ENCODE measurements around the gene TENM4. TPM values are rescaled to one million over a fixed set of nuclear protein-coding genes. Genes with fewer than 3 reads are reported as not detected.

Gene TENM4
- total and polyA plus RNA-seq, 4 experiments from 2014 or later, result 0.25 to 0.28 TPM; not detected in 2

GRCh38 chr11:79186669-79187068 is 254.2 kb downstream of the TENM4 start:
- intact Hi-C loops (cut with micrococcal nuclease), result no loop called here

GRCh38 chr11:79185351-79185750 is 255.5 kb downstream of the TENM4 start:
- Histone ChIP-seq H3K27me3 (ENCODE audit: insufficient read depth, low read length) (no peaks in the 10 kb centered on the region), H3K4me1 (ENCODE audit: insufficient read depth, low read length) (no peaks in the 10 kb centered on the region), H3K36me3 (ENCODE audit: insufficient read depth, low read length) (no peaks in the 10 kb centered on the region), H3K27ac (ENCODE audit: low read depth, low read length) (no peak overlapping the region), H3K9me3 (ENCODE audit: control insufficient read depth in 1 of 2, low read length in 2 of 2) (no peaks in the 10 kb centered on the region), H3K4me3 (ENCODE audit: low read length in 2 of 2) (no peak overlapping the region)
- intact Hi-C loops (cut with micrococcal nuclease), result no loop called here
- H3K27me3 Mint-ChIP-seq, result no peaks in the 10 kb centered on the region
- H3K4me1 Mint-ChIP-seq, result no peaks in the 10 kb centered on the region
- POLR2A ChIA-PET (ENCODE audit: partially characterized antibody), result no interaction called here
- H3K27ac Mint-ChIP-seq, result no peak overlapping the region
- DNase-seq, result no peak
- CTCF ChIA-PET (ENCODE audit: partially characterized antibody), result no interaction called here
- H3K36me3 Mint-ChIP-seq, result no peaks in the 10 kb centered on the region
- no peak overlapping the region for H3K4me3 Mint-ChIP-seq
- peaks cover 0 to 3% (median 0%) of the 10 kb centered on the region in 8 donors for H3K9me3 Mint-ChIP-seq

More at GRCh38 chr11:79186669-79187068, 254.2 kb downstream of the TENM4 start:
- Mint-ChIP-seq H3K27ac (no peak overlapping the region), H3K9me3 (peaks cover 0 to 3% (median 0%) of the 10 kb centered on the region in 8 donors), H3K36me3 (no peaks in the 10 kb centered on the region), H3K27me3 (no peaks in the 10 kb centered on the region), H3K4me3 (no peak overlapping the region), H3K4me1 (no peaks in the 10 kb centered on the region)
- CTCF ChIA-PET (ENCODE audit: partially characterized antibody), result no interaction called here
- no peak overlapping the region for H3K4me3 ChIP-seq (ENCODE audit: low read length in 2 of 2)
- no peak overlapping the region for H3K27ac ChIP-seq (ENCODE audit: low read depth, low read length)
- no peaks in the 10 kb centered on the region for H3K9me3 ChIP-seq (ENCODE audit: control insufficient read depth in 1 of 2, low read length in 2 of 2)
- H3K4me1 ChIP-seq (ENCODE audit: insufficient read depth, low read length), result no peaks in the 10 kb centered on the region
- H3K36me3 ChIP-seq (ENCODE audit: insufficient read depth, low read length), result no peaks in the 10 kb centered on the region
- DNase-seq, result no peak
- POLR2A ChIA-PET (ENCODE audit: partially characterized antibody), result no interaction called here
- no peaks in the 10 kb centered on the region for H3K27me3 ChIP-seq (ENCODE audit: insufficient read depth, low read length)

DNA sequence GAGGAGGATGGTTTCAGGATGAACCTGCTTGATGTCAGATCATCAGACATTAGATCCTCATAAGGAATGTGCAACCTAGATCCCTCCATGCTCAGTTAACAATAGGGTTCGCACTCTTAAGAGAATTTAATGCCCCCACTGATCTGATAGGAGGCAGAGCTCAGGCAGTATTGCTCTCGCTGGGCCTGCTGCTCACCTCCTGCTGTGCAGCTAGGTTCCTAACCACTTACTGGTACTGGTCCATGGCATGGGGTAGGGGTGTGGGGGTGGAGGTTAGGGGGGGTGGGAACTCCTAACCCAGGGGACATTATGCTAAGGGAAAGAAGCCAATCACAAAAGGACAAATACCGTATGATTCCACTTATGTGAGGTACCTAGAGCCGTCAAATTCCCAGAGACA is 256.5 kb downstream of the TENM4 start:
- DNase-seq, result no peak
- Mint-ChIP-seq H3K36me3 (no peaks in the 10 kb centered on the region), H3K4me1 (no peaks in the 10 kb centered on the region), H3K4me3 (no peak overlapping the region), H3K27ac (no peak overlapping the region), H3K27me3 (no peaks in the 10 kb centered on the region), H3K9me3 (peaks cover 0 to 3% (median 0%) of the 10 kb centered on the region in 8 donors)
- no peaks in the 10 kb centered on the region for H3K4me1 ChIP-seq (ENCODE audit: insufficient read depth, low read length)
- CTCF ChIA-PET (ENCODE audit: partially characterized antibody), result no interaction called here
- H3K27ac ChIP-seq (ENCODE audit: low read depth, low read length), result no peak overlapping the region
- H3K27me3 ChIP-seq (ENCODE audit: insufficient read depth, low read length), result no peaks in the 10 kb centered on the region
- no peaks in the 10 kb centered on the region for H3K36me3 ChIP-seq (ENCODE audit: insufficient read depth, low read length)
- intact Hi-C loops (cut with micrococcal nuclease), result no loop called here
- POLR2A ChIA-PET (ENCODE audit: partially characterized antibody), result no interaction called here
- no peaks in the 10 kb centered on the region for H3K9me3 ChIP-seq (ENCODE audit: control insufficient read depth in 1 of 2, low read length in 2 of 2)
- H3K4me3 ChIP-seq (ENCODE audit: low read length in 2 of 2), result no peak overlapping the region

DNA sequence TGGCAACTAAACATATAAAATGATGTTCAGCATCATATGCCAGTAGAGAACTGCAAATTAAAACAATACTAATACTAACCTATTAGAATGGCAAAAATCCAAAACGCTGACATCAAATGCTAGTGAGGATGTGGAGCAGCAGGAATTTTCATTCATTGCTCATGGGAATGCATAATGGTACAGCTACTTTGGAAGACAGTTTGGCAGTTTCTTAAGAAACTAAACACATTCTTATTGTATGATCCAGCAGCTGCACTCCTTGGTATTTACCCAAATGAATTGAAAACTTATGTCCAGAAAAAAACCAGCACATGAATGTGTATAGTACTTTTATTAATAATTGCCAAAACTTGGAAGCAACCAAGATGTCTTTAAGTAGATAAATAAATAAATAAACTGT is 258.0 kb downstream of the TENM4 start:
- no peak overlapping the region for H3K27ac ChIP-seq (ENCODE audit: low read depth, low read length)
- Mint-ChIP-seq H3K4me1 (no peaks in the 10 kb centered on the region), H3K27me3 (no peaks in the 10 kb centered on the region), H3K27ac (no peak overlapping the region), H3K36me3 (no peaks in the 10 kb centered on the region), H3K4me3 (no peak overlapping the region), H3K9me3 (peaks cover 0 to 2% (median 0%) of the 10 kb centered on the region in 8 donors)
- H3K4me1 ChIP-seq (ENCODE audit: insufficient read depth, low read length), result no peaks in the 10 kb centered on the region
- no peak for DNase-seq
- no peaks in the 10 kb centered on the region for H3K27me3 ChIP-seq (ENCODE audit: insufficient read depth, low read length)
- POLR2A ChIA-PET (ENCODE audit: partially characterized antibody), result no interaction called here
- H3K36me3 ChIP-seq (ENCODE audit: insufficient read depth, low read length), result no peaks in the 10 kb centered on the region
- CTCF ChIA-PET (ENCODE audit: partially characterized antibody), result no interaction called here
- H3K4me3 ChIP-seq (ENCODE audit: low read length in 2 of 2), result no peak overlapping the region
- intact Hi-C loops (cut with micrococcal nuclease), result no loop called here
- H3K9me3 ChIP-seq (ENCODE audit: control insufficient read depth in 1 of 2, low read length in 2 of 2), result no peaks in the 10 kb centered on the region

DNA sequence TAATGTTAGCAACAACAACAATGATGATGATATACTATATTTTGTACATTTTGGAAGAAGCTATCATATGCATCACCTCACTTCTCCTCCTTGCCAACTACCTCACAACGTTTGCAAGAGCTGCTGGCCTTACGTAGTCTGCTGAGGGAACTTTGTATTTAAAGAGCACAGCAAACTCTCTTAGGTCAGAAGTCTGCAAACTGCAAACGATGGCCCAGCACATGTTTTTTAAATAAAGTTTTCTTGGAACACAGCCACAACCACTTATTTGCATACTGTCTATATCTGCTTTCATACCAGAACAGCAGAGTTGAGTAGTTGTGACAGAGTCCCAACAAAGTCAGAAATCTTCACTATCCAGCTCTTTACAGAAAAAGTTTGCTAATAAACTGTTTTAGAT is 261.7 kb downstream of the TENM4 start:
- DNase-seq, result no peak
- no peaks in the 10 kb centered on the region for H3K9me3 ChIP-seq (ENCODE audit: control insufficient read depth in 1 of 2, low read length in 2 of 2)
- no peaks in the 10 kb centered on the region for H3K27me3 ChIP-seq (ENCODE audit: insufficient read depth, low read length)
- Mint-ChIP-seq H3K27me3 (peaks cover 2 to 3% of the 10 kb centered on the region in 2 donors), H3K36me3 (no peaks in the 10 kb centered on the region), H3K27ac (no peak overlapping the region), H3K4me3 (no peak overlapping the region), H3K4me1 (no peaks in the 10 kb centered on the region), H3K9me3 (no peaks in the 10 kb centered on the region)
- ChIA-PET CTCF (ENCODE audit: partially characterized antibody) (no interaction called here), POLR2A (ENCODE audit: partially characterized antibody) (no interaction called here)
- H3K27ac ChIP-seq (ENCODE audit: low read depth, low read length), result no peak overlapping the region
- H3K4me3 ChIP-seq (ENCODE audit: low read length in 2 of 2), result no peak overlapping the region
- no peaks in the 10 kb centered on the region for H3K36me3 ChIP-seq (ENCODE audit: insufficient read depth, low read length)
- intact Hi-C loops (cut with micrococcal nuclease), result no loop called here
- H3K4me1 ChIP-seq (ENCODE audit: insufficient read depth, low read length), result no peaks in the 10 kb centered on the region

- no peak overlapping the region for H3K27ac Mint-ChIP-seq
- no peaks in the 10 kb centered on the region for H3K4me1 Mint-ChIP-seq
- Histone ChIP-seq H3K4me3 (ENCODE audit: low read length in 2 of 2) (no peak overlapping the region), H3K27ac (ENCODE audit: low read depth, low read length) (no peak overlapping the region), H3K9me3 (ENCODE audit: control insufficient read depth in 1 of 2, low read length in 2 of 2) (no peaks in the 10 kb centered on the region), H3K27me3 (ENCODE audit: insufficient read depth, low read length) (no peaks in the 10 kb centered on the region), H3K4me1 (ENCODE audit: insufficient read depth, low read length) (no peaks in the 10 kb centered on the region), H3K36me3 (ENCODE audit: insufficient read depth, low read length) (no peaks in the 10 kb centered on the region)
- H3K9me3 Mint-ChIP-seq, result no peaks in the 10 kb centered on the region
- H3K27me3 Mint-ChIP-seq, result peaks cover 2 to 3% of the 10 kb centered on the region in 2 donors
- H3K4me3 Mint-ChIP-seq, result no peak overlapping the region
- ChIA-PET POLR2A (ENCODE audit: partially characterized antibody) (no interaction called here), CTCF (ENCODE audit: partially characterized antibody) (no interaction called here)
- no peaks in the 10 kb centered on the region for H3K36me3 Mint-ChIP-seq
- intact Hi-C loops (cut with micrococcal nuclease), result no loop called here
- DNase-seq, result no peak
Observed at GRCh38 chr11:79174045-79175008, 266.5 kb downstream of the TENM4 start.

DNA sequence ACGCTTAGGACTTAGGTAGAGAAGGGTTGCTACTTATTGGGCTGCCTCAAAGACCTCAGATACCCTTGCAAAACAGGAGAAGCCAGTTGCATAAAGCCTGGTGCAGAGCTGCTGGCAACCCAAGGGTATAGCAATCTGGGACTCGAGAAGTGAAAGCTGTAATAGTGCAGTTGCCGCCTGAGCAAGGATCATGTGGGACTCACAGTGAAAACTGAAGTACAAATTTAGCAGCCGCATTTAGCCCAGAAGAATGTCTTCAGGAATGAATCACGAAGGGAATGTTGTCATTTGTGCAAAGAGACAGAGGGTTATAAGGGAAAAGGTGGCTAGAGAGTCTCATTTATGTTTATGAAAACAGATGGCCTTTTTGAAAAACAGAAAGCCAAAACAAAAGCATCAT is 267.2 kb downstream of the TENM4 start:
- H3K27ac Mint-ChIP-seq, result no peak overlapping the region
- DNase-seq, result no peak

More for the DNA sequence above, 267.2 kb downstream of the TENM4 start:
- ChIA-PET POLR2A (ENCODE audit: partially characterized antibody) (no interaction called here), CTCF (ENCODE audit: partially characterized antibody) (no interaction called here)
- H3K27me3 Mint-ChIP-seq, result peaks cover 2 to 3% of the 10 kb centered on the region in 2 donors
- no peak overlapping the region for H3K4me3 Mint-ChIP-seq
- Histone ChIP-seq H3K9me3 (ENCODE audit: control insufficient read depth in 1 of 2, low read length in 2 of 2) (no peaks in the 10 kb centered on the region), H3K4me1 (ENCODE audit: insufficient read depth, low read length) (no peaks in the 10 kb centered on the region), H3K36me3 (ENCODE audit: insufficient read depth, low read length) (no peaks in the 10 kb centered on the region), H3K27me3 (ENCODE audit: insufficient read depth, low read length) (no peaks in the 10 kb centered on the region), H3K4me3 (ENCODE audit: low read length in 2 of 2) (no peak overlapping the region), H3K27ac (ENCODE audit: low read depth, low read length) (no peak overlapping the region)
- no peaks in the 10 kb centered on the region for H3K4me1 Mint-ChIP-seq
- no peaks in the 10 kb centered on the region for H3K9me3 Mint-ChIP-seq
- H3K36me3 Mint-ChIP-seq, result no peaks in the 10 kb centered on the region
- intact Hi-C loops (cut with micrococcal nuclease), result no loop called here

Data from CD4-positive, alpha-beta memory T cell (primary cell).